Esophagus (tissue), 2 donors: ENCODE data around the gene BCDIN3D. TPM values are rescaled to one million over a fixed set of nuclear protein-coding genes. Genes with fewer than 3 reads are reported as not detected.
A peak's percentile ranks its signal among the peaks of the same experiment; 100 is the strongest.
"Not testable (repeated sequence)": the region's sequence is repeated elsewhere in the genome, so short reads cannot be mapped to it uniquely, and the experiment has no call there.

Source experiments
- H3K27ac ChIP-seq, 2 donors: one replicate each; pipeline ENCODE4 v1.5.1; 2013; ENCODE audit warnings: low read depth in 2 of 2, mild to moderate bottlenecking in 2 of 2, inconsistent platforms in 1 of 2, low read length in 1 of 2, moderate library complexity in 1 of 2
- H3K27me3 ChIP-seq, 2 donors: one replicate each; pipeline ENCODE4 v1.6.1; 2013; ENCODE audit warnings: low read length in 2 of 2, control low read depth in 1 of 2, mild to moderate bottlenecking in 1 of 2; ENCODE audit not compliant: insufficient read depth in 2 of 2, control insufficient read depth in 1 of 2
- H3K36me3 ChIP-seq, 2 donors: one replicate each; pipeline ENCODE4 v1.6.1; 2013; ENCODE audit warnings: low read length in 1 of 2; ENCODE audit not compliant: control insufficient read depth in 2 of 2, insufficient read depth in 2 of 2
- H3K4me1 ChIP-seq, 2 donors: one replicate each; pipeline ENCODE4 v1.6.1; 2013; ENCODE audit warnings: low read length in 1 of 2; ENCODE audit not compliant: control insufficient read depth in 2 of 2, insufficient read depth in 2 of 2
- H3K4me3 ChIP-seq, 2 donors: one replicate each; pipeline ENCODE4 v1.5.1; 2013; ENCODE audit warnings: low read length in 2 of 2, mild to moderate bottlenecking in 2 of 2, low read depth in 1 of 2, moderate library complexity in 1 of 2
- H3K9me3 ChIP-seq, 2 donors: one replicate each; pipeline ENCODE4 v1.6.1; 2013; ENCODE audit warnings: mild to moderate bottlenecking in 2 of 2, low read depth in 1 of 2, low read length in 1 of 2, moderate library complexity in 1 of 2; ENCODE audit not compliant: control insufficient read depth in 2 of 2, insufficient read depth in 1 of 2
- WGBS, 2 donors: extraction: QIAGEN DNeasy Blood & Tissue Kit; methylation state at CpG; one replicate each; pipeline ENCODE4 v1.1.7; 2013; 5-methylcytosine and 5-hydroxymethylcytosine counted together
- polyA plus RNA-seq, 2 donors: library from polyadenylated mRNA; stranded (reverse); fragments of 200-250 nt; gene quantifications; one replicate each; pipeline ENCODE4 v1.2.3, GENCODE V29; 2013
- donor health status: healthy with polysubstance abuse.
- donor health status: Bipolar disorder and iron deficiency.

Gene BCDIN3D
- polyA plus RNA-seq, 2 donors = 2.3 to 2.6 TPM

DNA sequence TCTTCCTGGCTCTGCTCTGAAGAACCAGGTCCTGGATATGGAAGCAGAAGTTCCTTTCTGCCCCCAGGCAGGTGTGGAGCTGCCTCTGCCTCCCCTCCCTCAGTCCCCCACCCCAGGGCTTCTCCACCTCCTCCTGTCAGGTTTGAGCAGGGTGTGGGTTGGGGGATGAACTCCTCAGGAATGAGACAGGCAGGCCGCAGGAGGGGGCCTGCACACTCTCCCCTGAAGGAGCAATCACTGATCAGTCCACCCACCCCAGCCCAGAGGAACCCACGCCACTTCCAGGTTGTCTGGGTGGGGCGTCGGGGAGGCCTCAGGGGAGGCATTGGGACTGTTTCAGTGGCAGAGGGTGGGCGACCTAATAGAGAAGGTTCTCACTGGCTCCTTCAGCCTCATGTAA lies 34.2 kb upstream of the BCDIN3D start:
- Histone ChIP-seq H3K4me3 (no peak overlapping the region), H3K36me3 (no peaks in the 10 kb centered on the region), H3K27me3 (peaks cover 0 to 3% of the 10 kb centered on the region in 2 donors), H3K9me3 (peaks cover 0 to 3% of the 10 kb centered on the region in 2 donors), H3K27ac (no peak overlapping the region), H3K4me1 (peaks cover 0 to 3% of the 10 kb centered on the region in 2 donors)
- 76 to 81% methylated on average over 5 of the region's 5 CpGs for WGBS, 2 donors

- Histone ChIP-seq H3K27ac (no peak overlapping the region), H3K9me3 (peaks cover 0 to 3% of the 10 kb centered on the region in 2 donors), H3K36me3 (no peaks in the 10 kb centered on the region), H3K27me3 (peaks cover 0 to 3% of the 10 kb centered on the region in 2 donors), H3K4me3 (no peak overlapping the region), H3K4me1 (peaks cover 0 to 3% of the 10 kb centered on the region in 2 donors)
- 87 to 89% methylated on average over 3 of the region's 3 CpGs for WGBS, 2 donors
Observed at GRCh38 chr12:49876070-49876469, 33.2 kb upstream of the BCDIN3D start.

DNA sequence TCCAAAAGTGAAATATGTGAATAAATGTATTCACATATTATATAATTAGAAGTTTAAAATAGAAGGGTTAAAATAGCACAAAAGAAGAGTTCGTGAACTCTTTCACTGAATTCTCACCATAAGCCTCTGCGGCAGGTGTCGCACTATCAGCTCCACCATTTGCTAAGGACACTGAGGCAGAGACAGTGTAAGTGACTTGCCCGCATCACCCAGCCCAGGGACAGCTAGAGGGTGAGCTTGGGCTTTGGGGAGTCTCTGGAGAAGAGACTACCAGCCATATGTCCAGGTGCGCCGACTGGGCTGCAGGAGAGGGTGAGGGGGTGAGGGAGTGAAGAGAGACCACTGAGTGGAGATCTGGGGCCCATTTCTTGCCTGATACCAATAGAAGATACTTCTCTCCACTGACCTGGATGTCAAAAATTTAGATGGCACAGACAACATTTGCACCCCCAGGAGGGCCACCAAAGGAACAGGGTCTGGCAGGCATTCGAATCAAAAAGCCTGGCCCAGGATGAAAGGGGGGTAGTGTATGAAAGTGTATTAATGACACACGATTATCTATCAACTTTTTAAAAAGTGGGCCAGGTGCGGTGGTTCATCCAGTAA lies 32.3 kb upstream of the BCDIN3D start:
- H3K4me3 ChIP-seq = no peak overlapping the region
- H3K9me3 ChIP-seq = peaks cover 0 to 3% of the 10 kb centered on the region in 2 donors
- no peak overlapping the region for H3K27ac ChIP-seq
- peaks cover 0 to 3% of the 10 kb centered on the region in 2 donors for H3K4me1 ChIP-seq
- H3K27me3 ChIP-seq = peaks cover 0 to 3% of the 10 kb centered on the region in 2 donors
- WGBS, 2 donors = 90 to 92% methylated on average over 9 of the region's 9 CpGs
- no peaks in the 10 kb centered on the region for H3K36me3 ChIP-seq

GRCh38 chr12:49874142-49874897 lies 31.4 kb upstream of the BCDIN3D start:
- H3K27me3 ChIP-seq = peaks cover 0 to 3% of the 10 kb centered on the region in 2 donors
- WGBS, 2 donors = 71 to 78% methylated on average over 12 of the region's 12 CpGs
- no peak overlapping the region for H3K27ac ChIP-seq
- no peak overlapping the region for H3K4me3 ChIP-seq
- H3K4me1 ChIP-seq = peaks cover 1 to 3% of the 10 kb centered on the region in 2 donors
- H3K9me3 ChIP-seq = peaks cover 0 to 3% of the 10 kb centered on the region in 2 donors
- no peaks in the 10 kb centered on the region for H3K36me3 ChIP-seq

DNA sequence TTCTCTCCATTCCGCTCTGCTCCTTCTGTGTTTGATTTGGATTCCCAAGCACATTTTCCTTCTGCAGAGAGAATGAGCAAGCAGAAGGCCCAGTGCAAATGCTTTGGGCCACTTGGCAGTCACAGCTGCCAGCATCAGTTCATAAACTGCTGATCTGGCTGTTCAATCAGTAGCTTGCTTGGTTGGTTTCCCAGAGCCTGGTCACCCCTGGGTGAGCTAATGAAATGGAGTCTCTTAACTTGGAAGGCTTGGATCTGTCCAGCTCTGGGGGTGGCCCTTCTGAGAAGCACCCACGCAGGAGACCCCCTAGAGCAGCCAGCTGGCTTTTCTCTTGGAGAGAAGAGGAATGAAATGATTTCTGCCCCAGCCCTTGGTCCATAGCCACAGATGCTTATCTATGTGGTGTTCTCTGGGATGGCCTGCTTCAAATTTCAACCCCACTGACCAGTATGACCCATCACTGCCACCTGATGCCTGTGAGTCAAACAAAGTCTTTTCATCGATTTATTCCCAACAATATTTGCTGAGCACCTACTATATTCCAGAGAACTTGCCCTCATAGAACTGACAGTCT lies 30.5 kb upstream of the BCDIN3D start:
- Histone ChIP-seq H3K27ac (peak overlapping the region in 1 of 2 donors; percentile 5), H3K36me3 (no peaks in the 10 kb centered on the region), H3K9me3 (no peaks in the 10 kb centered on the region), H3K4me3 (no peak overlapping the region), H3K27me3 (peaks cover 0 to 3% of the 10 kb centered on the region in 2 donors), H3K4me1 (peaks cover 3 to 6% of the 10 kb centered on the region in 2 donors)
- 67 to 77% methylated on average over 3 of the region's 3 CpGs for WGBS, 2 donors

GRCh38 chr12:49872781-49873181 lies 29.9 kb upstream of the BCDIN3D start:
- 74 to 81% methylated on average over 6 of the region's 6 CpGs for WGBS, 2 donors
- peaks cover 0 to 3% of the 10 kb centered on the region in 2 donors for H3K27me3 ChIP-seq
- no peak overlapping the region for H3K27ac ChIP-seq
- no peaks in the 10 kb centered on the region for H3K9me3 ChIP-seq
- no peak overlapping the region for H3K4me3 ChIP-seq
- no peaks in the 10 kb centered on the region for H3K36me3 ChIP-seq
- peaks cover 3 to 8% of the 10 kb centered on the region in 2 donors for H3K4me1 ChIP-seq

DNA sequence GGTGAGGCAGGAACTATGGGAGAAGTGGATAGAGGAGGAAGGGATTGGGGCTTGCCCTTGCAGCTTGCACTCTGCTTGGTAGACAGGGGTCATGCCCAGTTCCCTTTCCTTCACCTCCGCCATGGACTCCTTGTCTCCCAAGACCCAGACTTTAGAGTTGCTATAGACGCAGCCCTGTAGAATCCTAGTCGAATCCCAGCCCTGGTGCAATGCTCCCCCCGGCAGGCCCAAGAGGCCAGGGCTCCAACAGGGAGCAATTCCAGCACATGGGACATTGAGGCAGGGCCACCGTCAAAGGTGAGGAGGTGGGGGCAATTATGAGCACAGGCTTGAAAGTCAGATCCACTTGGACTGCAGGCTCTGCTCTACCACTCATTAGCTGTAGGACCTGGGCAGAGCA lies 29.5 kb upstream of the BCDIN3D start:
- peaks cover 0 to 3% of the 10 kb centered on the region in 2 donors for H3K27me3 ChIP-seq
- H3K4me1 ChIP-seq = peaks cover 3 to 11% of the 10 kb centered on the region in 2 donors
- no peaks in the 10 kb centered on the region for H3K9me3 ChIP-seq
- H3K36me3 ChIP-seq = no peaks in the 10 kb centered on the region
- no peak overlapping the region for H3K4me3 ChIP-seq
- no peak overlapping the region for H3K27ac ChIP-seq
- WGBS, 2 donors = 92 to 93% methylated on average over 5 of the region's 5 CpGs

GRCh38 chr12:49871811-49872251 lies 28.9 kb upstream of the BCDIN3D start:
- 88 to 89% methylated on average over 8 of the region's 8 CpGs for WGBS, 2 donors
- not testable (repeated sequence) for H3K27me3 ChIP-seq, H3K36me3 ChIP-seq, H3K4me3 ChIP-seq, H3K9me3 ChIP-seq, H3K27ac ChIP-seq
- H3K4me1 ChIP-seq = peaks cover 3 to 16% of the 10 kb centered on the region in 2 donors

DNA sequence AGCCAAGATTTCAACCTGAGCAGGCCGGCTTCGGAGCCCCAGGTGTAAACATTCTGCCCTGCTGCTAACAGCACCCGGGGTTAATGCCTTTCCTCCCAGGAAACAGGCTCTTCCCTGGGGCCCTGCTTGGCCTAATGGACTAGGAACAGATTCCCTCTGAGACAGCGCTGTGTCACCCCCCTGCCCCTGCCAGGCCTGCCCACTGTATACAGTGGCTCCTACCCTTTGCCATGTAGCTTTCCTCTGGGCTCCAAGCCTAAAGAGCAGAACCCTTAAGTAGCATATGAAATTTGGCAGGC lies 28.3 kb upstream of the BCDIN3D start:
- Histone ChIP-seq H3K36me3 (no peaks in the 10 kb centered on the region), H3K9me3 (no peaks in the 10 kb centered on the region), H3K4me3 (no peak overlapping the region), H3K27ac (no peak overlapping the region), H3K27me3 (peaks cover 0 to 3% of the 10 kb centered on the region in 2 donors), H3K4me1 (peaks cover 3 to 16% of the 10 kb centered on the region in 2 donors)
- WGBS, 2 donors = 82 to 84% methylated on average over 4 of the region's 4 CpGs
